ENCODE results near the gene AGER. TPM values are rescaled to one million over a fixed set of nuclear protein-coding genes. Genes with fewer than 3 reads are reported as not detected.

The AGER gene
- total RNA-seq, 4 donors from 2014 or later: 4.0 to 12.7 (median 5.8) TPM

GRCh38 chr6:32158052-32158451 lies 26.0 kb downstream of the AGER start:
- no peak for DNase-seq (ENCODE audit: low spot score in 2 of 2)
- Histone ChIP-seq H3K4me1 (peaks cover 4 to 40% (median 15%) of the 10 kb centered on the region in 4 donors), H3K27ac (no peak overlapping the region), H3K27me3 (no peaks in the 10 kb centered on the region), H3K4me3 (no peak overlapping the region), H3K36me3 (peaks cover 0 to 70% (median 0%) of the 10 kb centered on the region in 3 donors), H3K9me3 (no peaks in the 10 kb centered on the region)
- TF ChIP-seq CTCF (IDR thresholded peaks at IDR 0.05): no peak
- no peak for TF ChIP-seq EP300 (IDR thresholded peaks at IDR 0.05)
- no peak for TF ChIP-seq POLR2A (IDR thresholded peaks at IDR 0.05)

GRCh38 chr6:32156891-32157290 lies 27.2 kb downstream of the AGER start:
- no peak for TF ChIP-seq EP300 (IDR thresholded peaks at IDR 0.05)
- TF ChIP-seq POLR2A (IDR thresholded peaks at IDR 0.05): no peak
- TF ChIP-seq CTCF (IDR thresholded peaks at IDR 0.05): no peak
- no peak for DNase-seq (ENCODE audit: low spot score in 2 of 2)
- WGBS, 2 donors: 87 to 88% methylated on average over 9 of the region's 9 CpGs
- no peaks in the 10 kb centered on the region for H3K9me3 ChIP-seq
- H3K27me3 ChIP-seq: no peaks in the 10 kb centered on the region
- H3K4me1 ChIP-seq: peaks cover 4 to 43% (median 22%) of the 10 kb centered on the region in 4 donors
- H3K36me3 ChIP-seq: peaks cover 0 to 59% (median 0%) of the 10 kb centered on the region in 3 donors
- H3K4me3 ChIP-seq: no peak overlapping the region
- peak overlapping the region in 1 of 4 donors; percentile 97 for H3K27ac ChIP-seq

- peak overlapping the region; percentile 87 to 97 (median 92) for H3K27ac ChIP-seq
- peaks cover 0 to 37% (median 0%) of the 10 kb centered on the region in 3 donors for H3K36me3 ChIP-seq
- TF ChIP-seq CTCF (IDR thresholded peaks at IDR 0.05) (peak; percentile 33 to 80 (median 58)), EP300 (IDR thresholded peaks at IDR 0.05) (no peak), POLR2A (IDR thresholded peaks at IDR 0.05) (no peak)
- H3K27me3 ChIP-seq: no peaks in the 10 kb centered on the region
- peak overlapping the region; percentile 50 to 80 (median 73) for H3K4me3 ChIP-seq
- peaks cover 4 to 63% (median 27%) of the 10 kb centered on the region in 4 donors for H3K4me1 ChIP-seq
- WGBS, 2 donors: 2 to 4% methylated on average over 24 to 29 of the region's 34 CpGs
- H3K9me3 ChIP-seq: no peaks in the 10 kb centered on the region
- peak in 1 of 2 donors; percentile 47 for DNase-seq (ENCODE audit: low spot score in 2 of 2)
Measured at GRCh38 chr6:32154514-32155161, 29.4 kb downstream of the AGER start.

- no peaks in the 10 kb centered on the region for H3K27me3 ChIP-seq
- H3K4me3 ChIP-seq: peak within 1 kb of the TSS; percentile 50 to 80 (median 73)
- peak within 1 kb of the TSS; percentile 87 to 97 (median 92) for H3K27ac ChIP-seq
- DNase-seq (ENCODE audit: low spot score in 2 of 2): peak; percentile 84 to 90
- H3K9me3 ChIP-seq: no peaks in the 10 kb centered on the region
- peaks cover 4 to 65% (median 28%) of the 10 kb centered on the region in 4 donors for H3K4me1 ChIP-seq
- H3K36me3 ChIP-seq: peaks cover 0 to 39% (median 0%) of the 10 kb centered on the region in 3 donors
- WGBS, 2 donors: 1% methylated on average over 44 to 46 of the region's 52 CpGs
- peak in 4 of 5 experiments; percentile 20 to 44 (median 27) for TF ChIP-seq CTCF (IDR thresholded peaks at IDR 0.05)
- peak; percentile 87 to 94 for TF ChIP-seq EP300 (IDR thresholded peaks at IDR 0.05)
- peak in 1 of 2 donors; percentile 65 for TF ChIP-seq POLR2A (IDR thresholded peaks at IDR 0.05)
Measured at GRCh38 chr6:32153564-32154513, 30.2 kb downstream of the AGER start, which contains the start of gene PPT2. Gene PPT2 (plus strand): TSS chr6:32154141. CDS start chr6:32154595, 454 bp downstream.
